Endothelial cell of umbilical vein (primary cell): Measurements from ENCODE around the gene SAC3D1. TPM values are rescaled to one million over a fixed set of nuclear protein-coding genes. Genes with fewer than 3 reads are reported as not detected.

Source experiments
- BruUV-seq: library from RNA; stranded (reverse); fragments of 400-500 nt; replicated peaks from 2 replicates; lab custom pipeline; 2021; lab: Mats Ljungman, UMichigan
- CTCF ChIA-PET: fragments of 300-600, 350-600 bp; sonication (Branson Sonifier 250); formaldehyde crosslinking; loops from one replicate; lab custom pipeline; 2021; ENCODE audit warnings: antibody characterized with exemption, inconsistent platforms; lab: Charles Lee
- POLR2A ChIA-PET: fragments of 300-600, 350-600 bp; sonication (Branson Sonifier 250); formaldehyde crosslinking; loops from one replicate; lab custom pipeline; 2021; ENCODE audit warnings: antibody characterized with exemption, inconsistent platforms; lab: Charles Lee
- DNase-seq: peaks from one replicate; pipeline ENCODE4 v3.0.0-alpha.2; 2011; ENCODE audit warnings: low read depth, low spot score
- FAIRE-seq: peaks from 2 replicates; lab custom pipeline; 2011; peaks lifted over from hg19 to GRCh38; lab: Jason Lieb, UNC
- H2AFZ ChIP-seq: 2 replicates; pipeline ENCODE4 v1.6.0; 2012; ENCODE audit warnings: low read depth, low read length, control low read depth, inconsistent platforms
- H3K27ac ChIP-seq: 2 replicates; pipeline ENCODE4 v1.5.1; 2011; ENCODE audit warnings: low read depth, mild to moderate bottlenecking, control low read depth, low read length, moderate library complexity; ENCODE audit not compliant: insufficient read depth
- H3K27me3 ChIP-seq, 2 experiments: 2 replicates each; pipeline versions ENCODE4 v1.6.0 to v1.6.1; 2011; ENCODE audit warnings: low read length in 2 of 2, mixed read lengths in 1 of 2; ENCODE audit not compliant: control insufficient read depth in 2 of 2, insufficient read depth in 2 of 2
- H3K36me3 ChIP-seq, 2 experiments: 2 replicates in 1 of 2; 3 replicates in 1 of 2; pipeline ENCODE4 v1.5.1; 2011; ENCODE audit warnings: low read length in 2 of 2, mild to moderate bottlenecking in 1 of 2, moderate library complexity in 1 of 2; ENCODE audit not compliant: control insufficient read depth in 2 of 2, insufficient read depth in 2 of 2; ENCODE audit errors: extremely low read depth in 1 of 2
- H3K4me1 ChIP-seq: 3 replicates; pipeline ENCODE4 v1.5.1; 2011; ENCODE audit warnings: mild to moderate bottlenecking, low read length; ENCODE audit not compliant: control insufficient read depth, insufficient read depth; ENCODE audit errors: extremely low read depth
- H3K4me2 ChIP-seq: 2 replicates; pipeline ENCODE4 v1.6.1; 2011; ENCODE audit warnings: low read length, control low read depth, mixed read lengths; ENCODE audit not compliant: insufficient read depth
- H3K4me3 ChIP-seq, 3 experiments: fragments of 200-600 bp in 1 of 3; sonication (generic), shearing (Covaris generic) in 1 of 3; replicated peaks in 1 of 3; 2 replicates each; pipeline ENCODE4 v1.5.1; 2011 to 2016; ENCODE audit warnings: control low read depth in 3 of 3, low read length in 3 of 3, mild to moderate bottlenecking in 2 of 3, inconsistent platforms in 1 of 3, low read depth in 1 of 3, moderate library complexity in 1 of 3; ENCODE audit not compliant: insufficient read depth in 1 of 3
- H3K79me2 ChIP-seq: 2 replicates; pipeline ENCODE4 v1.6.0; 2012; ENCODE audit warnings: low read length, inconsistent platforms; ENCODE audit not compliant: control insufficient read depth, insufficient read depth
- H3K9ac ChIP-seq: replicated peaks from 2 replicates; pipeline ENCODE3; 2011; ENCODE audit warnings: low read length, control low read depth; ENCODE audit not compliant: insufficient read depth; ENCODE audit errors: extremely low read depth
- H3K9me1 ChIP-seq: replicated peaks from 3 replicates; pipeline ENCODE4 v1.6.0; 2011; ENCODE audit warnings: mild to moderate bottlenecking, low read length; ENCODE audit not compliant: control insufficient read depth, insufficient read depth; ENCODE audit errors: extremely low read depth
- H3K9me3 ChIP-seq: replicated peaks from 2 replicates; pipeline ENCODE4 v1.5.1; 2012; ENCODE audit warnings: low read length, inconsistent platforms; ENCODE audit not compliant: control insufficient read depth, insufficient read depth
- H4K20me1 ChIP-seq: replicated peaks from 2 replicates; pipeline ENCODE3; 2011; ENCODE audit warnings: mild to moderate bottlenecking, low read length; ENCODE audit not compliant: control insufficient read depth, insufficient read depth; ENCODE audit errors: extremely low read depth
- CTCF ChIP-seq, 2 donors: IDR thresholded peaks; 1 replicate in 1 of 2; 2 replicates in 1 of 2; pipeline ENCODE4 v1.5.1; 2011; ENCODE audit warnings: low read length in 2 of 2, mild to moderate bottlenecking in 2 of 2, moderate library complexity in 2 of 2, control low read depth in 1 of 2, inconsistent platforms in 1 of 2, low read depth in 1 of 2; ENCODE audit not compliant: insufficient read depth in 1 of 2; ENCODE audit errors: extremely low read depth in 1 of 2
- EZH2 ChIP-seq: IDR thresholded peaks from 2 replicates; pipeline ENCODE4 v1.6.1; 2012; ENCODE audit warnings: borderline replicate concordance, low read depth, mild to moderate bottlenecking, moderate library complexity, low read length, inconsistent platforms; ENCODE audit not compliant: severe bottlenecking
- FOS ChIP-seq: IDR thresholded peaks from 2 replicates; pipeline ENCODE4 v1.6.1; 2011; ENCODE audit warnings: mild to moderate bottlenecking, low read length, moderate library complexity, borderline replicate concordance; ENCODE audit not compliant: insufficient read depth
- GATA2 ChIP-seq: IDR thresholded peaks from 2 replicates; pipeline ENCODE4 v1.7.0; 2011; ENCODE audit warnings: low read depth, mild to moderate bottlenecking, moderate library complexity, mixed read lengths, low read length; ENCODE audit not compliant: insufficient read length, insufficient read depth
- JUN ChIP-seq: IDR thresholded peaks from 2 replicates; pipeline ENCODE4 v1.6.1; 2011; ENCODE audit warnings: borderline replicate concordance, low read depth; ENCODE audit not compliant: insufficient read length, insufficient read depth
- MAX ChIP-seq: IDR thresholded peaks from 2 replicates; pipeline ENCODE4 v1.6.1; 2011; ENCODE audit not compliant: insufficient read depth, insufficient read length
- MYC ChIP-seq: IDR thresholded peaks from one replicate; pipeline ENCODE4 v1.6.1; 2011; ENCODE audit warnings: mild to moderate bottlenecking, low read depth, low read length
- POLR2A ChIP-seq: IDR thresholded peaks from 2 replicates; pipeline ENCODE4 v1.6.1; 2012; ENCODE audit warnings: low read depth, mild to moderate bottlenecking, control low read depth, low read length
- POLR2AphosphoS5 ChIP-seq: IDR thresholded peaks from 2 replicates; pipeline ENCODE4 v1.6.1; 2012; ENCODE audit warnings: low read depth, mild to moderate bottlenecking, control low read depth, low read length, moderate library complexity; ENCODE audit not compliant: insufficient read depth
- dilution Hi-C: fragments of 300-500 bp; cut with MboI; formaldehyde crosslinking; loops from one replicate; pipeline ENCODE4 v1.15.0; 2019; ENCODE audit warnings: low sequenced_read_pairs; ENCODE audit not compliant: extremely low pct_ligation_motif_present
- intact Hi-C: fragments of 100-400 bp; cut with micrococcal nuclease; formaldehyde crosslinking; loops from one replicate; pipeline ENCODE4 v1.10.0; 2022
- polyA plus RNA-seq, 4 experiments: library from polyadenylated mRNA; depleted of rRNA in 3 of 4; stranded (reverse) in 3 of 4; unstranded in 1 of 4; fragments of >200 nt; gene quantifications; 2 replicates each; pipeline versions ENCODE4 v1.2.1 to v1.2.3, GENCODE V29; 2011 to 2012; ENCODE audit warnings: missing spikeins in 1 of 4
- total RNA-seq: library from RNA; stranded (reverse); gene quantifications from 2 replicates; pipeline ENCODE4 v1.2.3, GENCODE V29; 2021

SAC3D1 gene
- total and polyA plus RNA-seq, 2 donors (not counting 3 experiments of a cell fraction or from before 2014, with no cell fraction given), result 16.6 to 17.0 TPM

GRCh38 chr11:65045728-65046127 lies 4.7 kb downstream of the SAC3D1 start:
- H3K4me1 ChIP-seq, result peaks cover 13% of the 10 kb centered on the region
- H3K36me3 ChIP-seq, result peaks cover 0 to 8% of the 10 kb centered on the region in 2 experiments
- intact Hi-C loops, result no loop called here
- H3K9me3 ChIP-seq, result no peaks in the 10 kb centered on the region
- no peak for DNase-seq
- H3K79me2 ChIP-seq, result no peaks in the 10 kb centered on the region
- no peak overlapping the region for H3K4me2 ChIP-seq
- H3K4me3 ChIP-seq, result no peak overlapping the region
- dilution Hi-C loops, result no loop called here
- H3K9ac ChIP-seq, result no peak overlapping the region
- CTCF ChIA-PET, result interaction anchor here (0.8 to 1.0 kb wide), 2 partner anchors 19 to 31 kb away, joined by 3 read pairs; partner anchors contain the start of genes ARL2 and SNX15
- no peaks in the 10 kb centered on the region for H3K27me3 ChIP-seq
- H3K9me1 ChIP-seq, result no peaks in the 10 kb centered on the region
- no peak overlapping the region for H3K27ac ChIP-seq
- no peak overlapping the region for H2AFZ ChIP-seq
- POLR2A ChIA-PET, result interaction anchor here (0.7 kb wide), 1 partner anchor 10 kb away, joined by 3 read pairs; no protein-coding TSS in a partner anchor
- no peaks in the 10 kb centered on the region for H4K20me1 ChIP-seq
- no peak for FAIRE-seq
- no TSS peak for BruUV-seq
- TF ChIP-seq MAX (no peak), CTCF (IDR thresholded peaks at IDR 0.05; ENCODE audit: extremely low read depth in 1 of 2, insufficient read depth in 1 of 2, low read depth in 1 of 2, low read length in 2 of 2) (no peak), GATA2 (no peak), MYC (no peak), POLR2A (no peak), FOS (no peak), EZH2 (no peak), POLR2AphosphoS5 (no peak), JUN (no peak)
